A673 (cell line): ENCODE results near the gene CDH7. TPM values are rescaled to one million over a fixed set of nuclear protein-coding genes. Genes with fewer than 3 reads are reported as not detected.
A peak's percentile ranks its signal among the peaks of the same experiment; 100 is the strongest.

Experiments used
- BruUV-seq: library from RNA; stranded (reverse); fragments of 400-500 nt; replicated peaks from 2 replicates; lab custom pipeline; 2021; lab: Mats Ljungman, UMichigan
- CTCF ChIA-PET: fragments of 300-600 bp; sonication (Branson Sonifier 250); formaldehyde crosslinking; loops from one replicate; lab custom pipeline; 2022; ENCODE audit warnings: antibody characterized with exemption; lab: Charles Lee
- POLR2A ChIA-PET: fragments of 300-600 bp; sonication (Branson Sonifier 250); formaldehyde crosslinking; loops from one replicate; lab custom pipeline; 2022; ENCODE audit warnings: antibody characterized with exemption; ENCODE audit not compliant: low non-redundant PET; lab: Charles Lee
- DNase-seq: peaks from one replicate; pipeline ENCODE4 v3.0.0-alpha.2; 2015; ENCODE audit warnings: low spot score
- H3K27ac ChIP-seq: fragments of 200-600 bp; sonication (generic); 2 replicates; pipeline ENCODE4 v1.5.1; 2016; ENCODE audit warnings: mixed run types, low read depth, mild to moderate bottlenecking, mixed read lengths, antibody characterized with exemption, low read length; ENCODE audit not compliant: poor library complexity, severe bottlenecking
- H3K27me3 ChIP-seq: fragments of 200-600 bp; sonication (generic); replicated peaks from 2 replicates; pipeline ENCODE4 v1.6.1; 2017; ENCODE audit warnings: mixed run types, low read depth, mild to moderate bottlenecking, mixed read lengths, antibody characterized with exemption, low read length; ENCODE audit not compliant: insufficient read depth, poor library complexity
- H3K36me3 ChIP-seq: fragments of 200-600 bp; sonication (generic); 2 replicates; pipeline ENCODE4 v1.6.1; 2016; ENCODE audit warnings: mixed run types, mild to moderate bottlenecking, mixed read lengths, antibody characterized with exemption, low read length; ENCODE audit not compliant: insufficient read depth, poor library complexity, severe bottlenecking
- H3K4me1 ChIP-seq: fragments of 200-600 bp; sonication (generic); 2 replicates; pipeline ENCODE4 v1.6.1; 2017; ENCODE audit warnings: mixed run types, mild to moderate bottlenecking, mixed read lengths, antibody characterized with exemption, low read length; ENCODE audit not compliant: insufficient read depth, poor library complexity, severe bottlenecking
- H3K4me3 ChIP-seq: fragments of 200-600 bp; sonication (generic); 2 replicates; pipeline ENCODE4 v1.5.1; 2016; ENCODE audit warnings: low read depth, mixed run types, mild to moderate bottlenecking, mixed read lengths, low read length; ENCODE audit not compliant: poor library complexity, severe bottlenecking
- H3K9me3 ChIP-seq: fragments of 200-600 bp; sonication (generic); 2 replicates; pipeline ENCODE4 v1.6.1; 2016; ENCODE audit warnings: mixed run types, low read depth, mild to moderate bottlenecking, mixed read lengths, antibody characterized with exemption, low read length; ENCODE audit not compliant: poor library complexity, severe bottlenecking
- EZH2 ChIP-seq: fragments of 200-600 bp; sonication (generic); IDR thresholded peaks from 2 replicates; pipeline ENCODE4 v1.6.1; 2017; ENCODE audit warnings: borderline replicate concordance, low read depth, mild to moderate bottlenecking, mixed read lengths, antibody characterized with exemption, low read length; ENCODE audit not compliant: poor library complexity, severe bottlenecking
- intact Hi-C: fragments of 100-400 bp; cut with micrococcal nuclease; formaldehyde crosslinking; loops from one replicate; pipeline ENCODE4 v1.10.0; 2022; ENCODE audit not compliant: unreplicated experiment
- total RNA-seq: library from RNA; stranded (reverse); gene quantifications from 2 replicates; pipeline ENCODE4 v1.2.3, GENCODE V29; 2021
- TF ChIP-seq, protein P1 (sequence below): fragments of 300-800, 200-600 bp; sonication (generic); conservative IDR thresholded peaks from 2 replicates; pipeline ENCODE4 v1.5.1; 2017; ENCODE audit warnings: low read depth, mild to moderate bottlenecking, antibody characterized with exemption, low read length, moderate library complexity, mixed read lengths

Gene CDH7
- total RNA-seq, 1 experiment from 2014 or later = 2.1 TPM

DNA sequence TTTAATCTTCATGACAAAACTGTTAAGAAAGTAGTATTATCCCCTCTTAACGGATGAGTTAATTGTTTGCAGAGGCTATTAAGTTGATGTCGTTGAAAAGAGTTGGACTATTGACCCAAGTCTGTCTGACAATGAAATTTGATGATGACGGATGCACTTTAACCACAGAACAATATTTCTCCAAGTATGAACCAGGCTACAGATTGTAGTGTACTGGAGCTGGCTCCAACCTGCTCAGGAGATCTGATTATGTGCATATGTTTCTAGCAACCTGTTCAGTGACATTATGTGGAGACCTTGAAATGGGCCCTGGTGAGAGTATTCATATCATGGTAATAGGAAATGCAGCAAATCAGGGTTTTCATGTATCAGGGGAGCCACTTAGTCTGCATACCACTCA, 174.1 kb downstream of the CDH7 start:
- ChIA-PET POLR2A (no interaction called here), CTCF (no interaction called here)
- intact Hi-C loops = no loop called here
- H3K27ac ChIP-seq = no peak overlapping the region
- no peak for TF ChIP-seq EZH2
- TF ChIP-seq, protein P1, sequence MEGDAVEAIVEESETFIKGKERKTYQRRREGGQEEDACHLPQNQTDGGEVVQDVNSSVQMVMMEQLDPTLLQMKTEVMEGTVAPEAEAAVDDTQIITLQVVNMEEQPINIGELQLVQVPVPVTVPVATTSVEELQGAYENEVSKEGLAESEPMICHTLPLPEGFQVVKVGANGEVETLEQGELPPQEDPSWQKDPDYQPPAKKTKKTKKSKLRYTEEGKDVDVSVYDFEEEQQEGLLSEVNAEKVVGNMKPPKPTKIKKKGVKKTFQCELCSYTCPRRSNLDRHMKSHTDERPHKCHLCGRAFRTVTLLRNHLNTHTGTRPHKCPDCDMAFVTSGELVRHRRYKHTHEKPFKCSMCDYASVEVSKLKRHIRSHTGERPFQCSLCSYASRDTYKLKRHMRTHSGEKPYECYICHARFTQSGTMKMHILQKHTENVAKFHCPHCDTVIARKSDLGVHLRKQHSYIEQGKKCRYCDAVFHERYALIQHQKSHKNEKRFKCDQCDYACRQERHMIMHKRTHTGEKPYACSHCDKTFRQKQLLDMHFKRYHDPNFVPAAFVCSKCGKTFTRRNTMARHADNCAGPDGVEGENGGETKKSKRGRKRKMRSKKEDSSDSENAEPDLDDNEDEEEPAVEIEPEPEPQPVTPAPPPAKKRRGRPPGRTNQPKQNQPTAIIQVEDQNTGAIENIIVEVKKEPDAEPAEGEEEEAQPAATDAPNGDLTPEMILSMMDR = no peak
- no peaks in the 10 kb centered on the region for H3K9me3 ChIP-seq
- no peak for DNase-seq
- no peaks in the 10 kb centered on the region for H3K27me3 ChIP-seq
- no peaks in the 10 kb centered on the region for H3K4me1 ChIP-seq
- no peaks in the 10 kb centered on the region for H3K36me3 ChIP-seq
- no peak overlapping the region for H3K4me3 ChIP-seq
- no TSS peak for BruUV-seq

DNA sequence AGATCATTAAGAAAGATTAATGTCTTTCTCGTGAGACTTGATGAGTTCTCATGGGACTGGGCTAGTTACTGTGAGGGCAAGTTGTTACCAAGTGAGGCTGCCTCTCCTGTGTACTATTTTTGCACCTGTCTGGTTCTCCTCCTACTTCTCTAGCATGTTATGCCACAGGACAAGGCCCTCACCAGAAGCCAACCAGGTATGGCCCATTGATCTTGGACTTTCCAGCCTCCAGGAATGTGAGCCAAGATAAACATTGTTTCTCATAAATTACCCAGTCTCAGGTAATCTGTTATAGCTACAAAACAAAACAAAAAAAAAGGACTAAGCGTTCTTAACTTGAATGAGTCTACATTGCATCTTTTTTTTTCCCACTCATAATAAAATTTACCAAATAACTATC, 184.1 kb downstream of the CDH7 start:
- Histone ChIP-seq H3K27me3 (no peaks in the 10 kb centered on the region), H3K9me3 (no peaks in the 10 kb centered on the region), H3K27ac (no peak overlapping the region), H3K4me1 (no peaks in the 10 kb centered on the region), H3K4me3 (no peak overlapping the region), H3K36me3 (no peaks in the 10 kb centered on the region)
- BruUV-seq = no TSS peak
- ChIA-PET POLR2A (no interaction called here), CTCF (no interaction called here)
- intact Hi-C loops = loop anchor here (5.0 to 10.0 kb wide), 2 partner anchors 562 to 1260 kb away; no protein-coding TSS in a partner anchor
- no peak for DNase-seq
- TF ChIP-seq, protein P1 = no peak
- no peak for TF ChIP-seq EZH2

DNA sequence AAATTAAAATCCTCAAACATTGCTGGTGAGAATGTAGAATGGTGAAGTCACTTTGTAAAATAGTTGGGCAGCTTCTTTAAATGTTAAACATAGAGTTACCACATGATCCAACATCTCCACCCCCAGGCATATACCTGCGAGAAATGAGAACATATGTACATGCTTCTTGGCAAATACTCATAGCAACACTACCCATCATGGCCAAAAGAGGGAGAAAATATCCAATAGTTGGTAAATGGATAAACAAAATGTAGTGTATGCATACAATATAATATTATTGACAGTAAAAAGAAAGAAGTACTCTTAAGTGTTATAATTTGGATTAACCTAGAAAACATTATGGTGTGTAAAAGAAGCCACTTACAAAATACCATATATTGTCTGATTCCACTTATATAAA, 185.9 kb downstream of the CDH7 start:
- Histone ChIP-seq H3K27me3 (no peaks in the 10 kb centered on the region), H3K9me3 (no peaks in the 10 kb centered on the region), H3K27ac (no peak overlapping the region), H3K4me1 (no peaks in the 10 kb centered on the region), H3K4me3 (no peak overlapping the region), H3K36me3 (no peaks in the 10 kb centered on the region)
- DNase-seq = peak; percentile 45
- intact Hi-C loops = loop anchor here (5.0 to 10.0 kb wide), 2 partner anchors 561 to 1258 kb away; no protein-coding TSS in a partner anchor
- no TSS peak for BruUV-seq
- ChIA-PET CTCF (no interaction called here), POLR2A (no interaction called here)
- TF ChIP-seq, protein P1 = peak; percentile 47; the same call in 1 of the 2 replicates
- TF ChIP-seq EZH2 = no peak
